ENCODE results near the gene CNPY3. TPM values are rescaled to one million over a fixed set of nuclear protein-coding genes. Genes with fewer than 3 reads are reported as not detected.
A peak's percentile ranks its signal among the peaks of the same experiment; 100 is the strongest.
"Not testable (repeated sequence)": the region's sequence is repeated elsewhere in the genome, so short reads cannot be mapped to it uniquely, and the experiment has no call there.

CNPY3 gene
- total and polyA plus RNA-seq, 2 experiments from 2014 or later = 73.0 to 89.9 TPM

DNA sequence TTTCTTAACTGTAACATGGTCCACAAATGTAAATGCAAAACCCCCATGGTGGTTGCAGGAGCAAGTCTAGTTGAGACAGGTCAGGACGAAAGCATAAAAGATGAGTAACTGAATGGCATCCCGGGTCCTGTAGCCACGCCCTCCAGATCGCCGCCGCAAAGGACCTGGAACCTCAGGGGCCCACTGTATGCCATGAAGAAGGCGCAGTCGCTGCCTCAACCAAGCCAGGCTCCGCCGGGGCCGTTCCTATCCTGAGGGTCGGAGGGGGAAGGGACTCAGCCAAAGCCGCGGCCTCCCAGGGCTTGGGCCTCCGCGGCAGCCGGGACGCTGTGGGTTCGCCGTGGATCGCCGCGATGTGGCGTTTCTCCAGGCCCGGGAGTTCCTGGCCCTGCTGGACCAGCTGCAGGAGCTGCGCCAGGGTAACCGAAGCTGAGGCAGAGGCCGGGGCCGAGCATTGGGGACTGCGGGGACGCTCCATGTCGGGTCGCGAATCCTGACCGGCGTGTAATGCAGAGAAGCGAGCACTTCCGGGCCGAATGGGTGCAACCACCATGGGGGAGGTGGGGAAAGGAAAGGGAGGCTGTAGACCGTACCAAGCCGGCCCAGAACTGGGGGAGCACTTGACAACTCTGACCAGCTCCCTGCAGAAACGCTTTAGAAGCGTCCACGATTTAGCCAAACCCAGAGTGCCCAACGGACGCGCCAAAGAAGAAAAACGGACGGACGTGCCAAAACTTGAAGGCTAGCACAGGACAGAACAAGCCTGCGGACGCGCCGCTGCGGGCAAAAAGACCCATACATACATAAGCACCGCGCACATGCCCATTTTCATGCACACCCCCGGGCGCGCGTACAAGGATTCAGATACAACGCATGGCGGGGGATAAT, 38.7 kb upstream of the CNPY3 start:
- peaks cover 9% of the 10 kb centered on the region for H3K36me3 ChIP-seq
- H3K9me3 ChIP-seq (ENCODE audit: low read depth) = no peaks in the 10 kb centered on the region
- no peaks in the 10 kb centered on the region for H3K27me3 ChIP-seq
- H3K4me1 ChIP-seq (ENCODE audit: low read depth) = peaks cover 18% of the 10 kb centered on the region
- TF ChIP-seq, protein P1, sequence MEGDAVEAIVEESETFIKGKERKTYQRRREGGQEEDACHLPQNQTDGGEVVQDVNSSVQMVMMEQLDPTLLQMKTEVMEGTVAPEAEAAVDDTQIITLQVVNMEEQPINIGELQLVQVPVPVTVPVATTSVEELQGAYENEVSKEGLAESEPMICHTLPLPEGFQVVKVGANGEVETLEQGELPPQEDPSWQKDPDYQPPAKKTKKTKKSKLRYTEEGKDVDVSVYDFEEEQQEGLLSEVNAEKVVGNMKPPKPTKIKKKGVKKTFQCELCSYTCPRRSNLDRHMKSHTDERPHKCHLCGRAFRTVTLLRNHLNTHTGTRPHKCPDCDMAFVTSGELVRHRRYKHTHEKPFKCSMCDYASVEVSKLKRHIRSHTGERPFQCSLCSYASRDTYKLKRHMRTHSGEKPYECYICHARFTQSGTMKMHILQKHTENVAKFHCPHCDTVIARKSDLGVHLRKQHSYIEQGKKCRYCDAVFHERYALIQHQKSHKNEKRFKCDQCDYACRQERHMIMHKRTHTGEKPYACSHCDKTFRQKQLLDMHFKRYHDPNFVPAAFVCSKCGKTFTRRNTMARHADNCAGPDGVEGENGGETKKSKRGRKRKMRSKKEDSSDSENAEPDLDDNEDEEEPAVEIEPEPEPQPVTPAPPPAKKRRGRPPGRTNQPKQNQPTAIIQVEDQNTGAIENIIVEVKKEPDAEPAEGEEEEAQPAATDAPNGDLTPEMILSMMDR (IDR thresholded peaks at IDR 0.05; ENCODE audit: low read depth, low read length) = no peak
- H3K4me3 ChIP-seq = peak overlapping the region; percentile 80
- peak overlapping the region; percentile 95 for H3K27ac ChIP-seq
- DNase-seq (ENCODE audit: low read depth in 1 of 2, low spot score in 1 of 2) = peak; percentile 93 to 99

GRCh38 chr6:42891199-42891722, 38.0 kb upstream of the CNPY3 start:
- H3K9me3 ChIP-seq (ENCODE audit: low read depth) = no peaks in the 10 kb centered on the region
- peak overlapping the region; percentile 95 for H3K27ac ChIP-seq
- TF ChIP-seq, protein P1 (IDR thresholded peaks at IDR 0.05; ENCODE audit: low read depth, low read length) = no peak
- no peak for DNase-seq (ENCODE audit: low read depth in 1 of 2, low spot score in 1 of 2)
- no peaks in the 10 kb centered on the region for H3K27me3 ChIP-seq
- H3K36me3 ChIP-seq = peaks cover 3% of the 10 kb centered on the region
- H3K4me3 ChIP-seq = peak overlapping the region; percentile 80
- peaks cover 18% of the 10 kb centered on the region for H3K4me1 ChIP-seq (ENCODE audit: low read depth)

GRCh38 chr6:42894041-42894828, 35.0 kb upstream of the CNPY3 start:
- peak in 1 of 2 donors; percentile 54 for DNase-seq (ENCODE audit: low read depth in 1 of 2, low spot score in 1 of 2)
- H3K27ac ChIP-seq = peak overlapping the region; percentile 89
- peaks cover 18% of the 10 kb centered on the region for H3K4me1 ChIP-seq (ENCODE audit: low read depth)
- not testable (repeated sequence) for H3K4me3 ChIP-seq; H3K36me3 ChIP-seq; H3K27me3 ChIP-seq; H3K9me3 ChIP-seq (ENCODE audit: low read depth)

GRCh38 chr6:42896178-42896719, 33.0 kb upstream of the CNPY3 start:
- peaks cover 9% of the 10 kb centered on the region for H3K4me1 ChIP-seq (ENCODE audit: low read depth)
- no peak overlapping the region for H3K4me3 ChIP-seq
- TF ChIP-seq, protein P1 (IDR thresholded peaks at IDR 0.05; ENCODE audit: low read depth, low read length) = no peak
- H3K9me3 ChIP-seq (ENCODE audit: low read depth) = no peaks in the 10 kb centered on the region
- H3K36me3 ChIP-seq = no peaks in the 10 kb centered on the region
- DNase-seq (ENCODE audit: low read depth in 1 of 2, low spot score in 1 of 2) = no peak
- H3K27me3 ChIP-seq = no peaks in the 10 kb centered on the region
- H3K27ac ChIP-seq = no peak overlapping the region

GRCh38 chr6:42898891-42899361, 30.4 kb upstream of the CNPY3 start:
- H3K4me1 ChIP-seq (ENCODE audit: low read depth) = peaks cover 14% of the 10 kb centered on the region
- H3K27ac ChIP-seq = no peak overlapping the region
- no peaks in the 10 kb centered on the region for H3K9me3 ChIP-seq (ENCODE audit: low read depth)
- TF ChIP-seq, protein P1 (IDR thresholded peaks at IDR 0.05; ENCODE audit: low read depth, low read length) = peak; percentile 57
- H3K27me3 ChIP-seq = no peaks in the 10 kb centered on the region
- H3K4me3 ChIP-seq = no peak overlapping the region
- DNase-seq (ENCODE audit: low read depth in 1 of 2, low spot score in 1 of 2) = peak; percentile 78 to 83
- no peaks in the 10 kb centered on the region for H3K36me3 ChIP-seq
